WERI-Rb-1 (cell line): ENCODE data around the gene KCNJ13.

Experiments used
- DNase-seq: peaks from one replicate; pipeline ENCODE4 v3.0.0-alpha.2; 2020
- H3K27ac ChIP-seq: fragments of 250-450 bp; sonication (Bioruptor Pico); 2 replicates; pipeline ENCODE4 v1.5.1; 2020; ENCODE audit warnings: mild to moderate bottlenecking, moderate library complexity
- H3K27me3 ChIP-seq: fragments of 250-450 bp; sonication (Bioruptor Pico); 2 replicates; pipeline ENCODE4 v1.5.1; 2021; ENCODE audit warnings: mild to moderate bottlenecking, low read depth, moderate library complexity; ENCODE audit not compliant: insufficient read depth, severe bottlenecking
- H3K36me3 ChIP-seq: fragments of 250-450 bp; sonication (Bioruptor Pico); 2 replicates; pipeline ENCODE4 v1.5.1; 2020; ENCODE audit warnings: mild to moderate bottlenecking, moderate library complexity
- H3K4me3 ChIP-seq: 2 replicates; pipeline ENCODE4 v1.5.1; 2011; ENCODE audit warnings: low read depth, mild to moderate bottlenecking, control low read depth, low read length
- H3K9me3 ChIP-seq: fragments of 250-450 bp; sonication (Bioruptor Pico); 2 replicates; pipeline ENCODE4 v1.5.1; 2021; ENCODE audit warnings: mild to moderate bottlenecking, moderate library complexity; ENCODE audit not compliant: severe bottlenecking
- CTCF ChIP-seq: IDR thresholded peaks from 2 replicates; pipeline ENCODE4 v1.5.1; 2011; ENCODE audit warnings: low read depth, mild to moderate bottlenecking, control low read depth, inconsistent platforms, low read length

The KCNJ13 gene

GRCh38 chr2:232779934-232780333 is 3.6 kb upstream of the KCNJ13 start:
- H3K27me3 ChIP-seq, result no peaks in the 10 kb centered on the region
- no peak overlapping the region for H3K27ac ChIP-seq
- TF ChIP-seq CTCF, result no peak
- no peak overlapping the region for H3K4me3 ChIP-seq
- no peaks in the 10 kb centered on the region for H3K9me3 ChIP-seq
- H3K36me3 ChIP-seq, result no peaks in the 10 kb centered on the region; the same call in 1 of the 2 replicates
- no peak for DNase-seq

- Histone ChIP-seq H3K27me3 (no peaks in the 10 kb centered on the region), H3K27ac (no peak overlapping the region)
- TF ChIP-seq CTCF, result no peak
Measured at GRCh38 chr2:232779465-232779864, 3.1 kb upstream of the KCNJ13 start.

GRCh38 chr2:232777276-232777675 is 911 bp upstream of the KCNJ13 start:
- Histone ChIP-seq H3K27ac (no peak overlapping the region), H3K36me3 (no peaks in the 10 kb centered on the region; the same call in 1 of the 2 replicates), H3K4me3 (no peak overlapping the region), H3K9me3 (no peaks in the 10 kb centered on the region), H3K27me3 (no peaks in the 10 kb centered on the region)
- no peak for DNase-seq
- no peak for TF ChIP-seq CTCF

More at GRCh38 chr2:232779465-232779864, 3.1 kb upstream of the KCNJ13 start:
- Histone ChIP-seq H3K36me3 (no peaks in the 10 kb centered on the region; the same call in 1 of the 2 replicates), H3K9me3 (no peaks in the 10 kb centered on the region), H3K4me3 (no peak overlapping the region)
- DNase-seq, result no peak

GRCh38 chr2:232773815-232774214 is 2.5 kb downstream of the KCNJ13 start:
- Histone ChIP-seq H3K36me3 (peaks cover 6% of the 10 kb centered on the region; the same call in 1 of the 2 replicates), H3K27me3 (no peaks in the 10 kb centered on the region), H3K9me3 (no peaks in the 10 kb centered on the region), H3K4me3 (no peak overlapping the region), H3K27ac (no peak overlapping the region)
- no peak for TF ChIP-seq CTCF
- no peak for DNase-seq

- no peak for TF ChIP-seq CTCF
- H3K9me3 ChIP-seq, result no peaks in the 10 kb centered on the region
- H3K4me3 ChIP-seq, result no peak overlapping the region
- DNase-seq, result no peak
- H3K36me3 ChIP-seq, result peaks cover 15% of the 10 kb centered on the region
- no peaks in the 10 kb centered on the region for H3K27me3 ChIP-seq
- no peak overlapping the region for H3K27ac ChIP-seq
Measured at GRCh38 chr2:232772531-232772930, 3.8 kb downstream of the KCNJ13 start.

- H3K27ac ChIP-seq, result no peak overlapping the region
Measured at GRCh38 chr2:232771870-232772269, 4.5 kb downstream of the KCNJ13 start.

More at GRCh38 chr2:232771870-232772269, 4.5 kb downstream of the KCNJ13 start:
- H3K27me3 ChIP-seq, result no peaks in the 10 kb centered on the region
- TF ChIP-seq CTCF, result no peak
- H3K36me3 ChIP-seq, result peaks cover 15% of the 10 kb centered on the region
- no peak for DNase-seq
- H3K9me3 ChIP-seq, result no peaks in the 10 kb centered on the region
- no peak overlapping the region for H3K4me3 ChIP-seq
